NB4 (cell line): Measurements from ENCODE around the gene SLX4.

Source experiments
- CTCF ChIP-seq: IDR thresholded peaks from one replicate; pipeline ENCODE4 v1.5.1; 2012; ENCODE audit warnings: low read depth, low read length
- MAX ChIP-seq: IDR thresholded peaks from 2 replicates; pipeline ENCODE4 v1.6.1; 2011; ENCODE audit warnings: low read depth, low read length
- MYC ChIP-seq: IDR thresholded peaks from 2 replicates; pipeline ENCODE4 v1.6.1; 2011; ENCODE audit warnings: low read depth, low read length
- POLR2A ChIP-seq: IDR thresholded peaks from 2 replicates; pipeline ENCODE4 v1.6.1; 2011; ENCODE audit warnings: mild to moderate bottlenecking; ENCODE audit not compliant: insufficient read length; ENCODE audit errors: extremely low read depth

- TF ChIP-seq CTCF (no peak), POLR2A (no peak), MAX (no peak), MYC (no peak)
Measured at GRCh38 chr16:3651461-3652372, 40.3 kb upstream of the SLX4 start.
